Forelimb muscle (tissue), 1 donor: ENCODE results near the gene GTF2IRD1. TPM values are rescaled to one million over a fixed set of nuclear protein-coding genes. Genes with fewer than 3 reads are reported as not detected.
"Not testable (repeated sequence)": the region's sequence is repeated elsewhere in the genome, so short reads cannot be mapped to it uniquely, and the experiment has no call there.

Experiments used
- DNase-seq: peaks from one replicate; pipeline ENCODE4 v3.0.0-alpha.2; 2013; ENCODE audit warnings: low read depth
- polyA plus RNA-seq: library from polyadenylated mRNA; unstranded; fragments of 120-200 nt; gene quantifications from one replicate; pipeline ENCODE4 v1.2.1, GENCODE V29; 2013; ENCODE audit not compliant: insufficient read length

Gene GTF2IRD1
- polyA plus RNA-seq, 1 donor, result 48.0 TPM

- DNase-seq, result no peak
Measured at GRCh38 chr7:74516214-74516613, 62.5 kb downstream of the GTF2IRD1 start.

GRCh38 chr7:74518041-74518440 is 64.3 kb downstream of the GTF2IRD1 start:
- no peak for DNase-seq

GRCh38 chr7:74518654-74519053 is 64.9 kb downstream of the GTF2IRD1 start:
- no peak for DNase-seq

GRCh38 chr7:74519395-74519794 is 65.7 kb downstream of the GTF2IRD1 start:
- DNase-seq, result no peak

GRCh38 chr7:74521855-74522254 is 68.1 kb downstream of the GTF2IRD1 start:
- DNase-seq, result no peak

GRCh38 chr7:74522281-74522905 is 68.7 kb downstream of the GTF2IRD1 start:
- DNase-seq, result no peak

- DNase-seq, result no peak
Measured at GRCh38 chr7:74523015-74523414, 69.3 kb downstream of the GTF2IRD1 start.

- no peak for DNase-seq
Measured at GRCh38 chr7:74525140-74525539, 71.4 kb downstream of the GTF2IRD1 start.

- no peak for DNase-seq
Measured at GRCh38 chr7:74525881-74526280, 72.2 kb downstream of the GTF2IRD1 start.

- DNase-seq, result no peak
Measured at GRCh38 chr7:74526780-74527179, 73.1 kb downstream of the GTF2IRD1 start.

- no peak for DNase-seq
Measured at GRCh38 chr7:74527842-74528241, 74.1 kb downstream of the GTF2IRD1 start.

- DNase-seq, result not testable (repeated sequence)
Measured at GRCh38 chr7:74528773-74529172, 75.1 kb downstream of the GTF2IRD1 start.

GRCh38 chr7:74535951-74536356 is 82.2 kb downstream of the GTF2IRD1 start:
- DNase-seq, result no peak

- not testable (repeated sequence) for DNase-seq
Measured at GRCh38 chr7:74541937-74542336, 88.2 kb downstream of the GTF2IRD1 start.

- DNase-seq, result no peak
Measured at GRCh38 chr7:74542558-74543117, 88.9 kb downstream of the GTF2IRD1 start.

- no peak for DNase-seq
Measured at GRCh38 chr7:74544706-74545469, 91.2 kb downstream of the GTF2IRD1 start.

- DNase-seq, result no peak
Measured at GRCh38 chr7:74545921-74546320, 92.2 kb downstream of the GTF2IRD1 start.

GRCh38 chr7:74553596-74554012 is 99.9 kb downstream of the GTF2IRD1 start:
- not testable (repeated sequence) for DNase-seq

GRCh38 chr7:74554178-74554577 is 100.5 kb downstream of the GTF2IRD1 start:
- no peak for DNase-seq

GRCh38 chr7:74560086-74560719 is 106.5 kb downstream of the GTF2IRD1 start:
- no peak for DNase-seq

- no peak for DNase-seq
Measured at GRCh38 chr7:74561898-74562613, 108.3 kb downstream of the GTF2IRD1 start.

- not testable (repeated sequence) for DNase-seq
Measured at GRCh38 chr7:74563639-74564038, 109.9 kb downstream of the GTF2IRD1 start.
